Retina (tissue), 1 donor: ENCODE results near the gene CHL1.

ENCODE experiments used
- DNase-seq: peaks from one replicate; pipeline ENCODE4 v3.0.0-alpha.2; 2016

Gene CHL1

GRCh38 chr3:228442-229182 lies 32.0 kb downstream of the CHL1 start:
- DNase-seq, result peak; percentile 60

- DNase-seq, result peak; percentile 67
Observed at GRCh38 chr3:229183-229661, 32.7 kb downstream of the CHL1 start.

DNA sequence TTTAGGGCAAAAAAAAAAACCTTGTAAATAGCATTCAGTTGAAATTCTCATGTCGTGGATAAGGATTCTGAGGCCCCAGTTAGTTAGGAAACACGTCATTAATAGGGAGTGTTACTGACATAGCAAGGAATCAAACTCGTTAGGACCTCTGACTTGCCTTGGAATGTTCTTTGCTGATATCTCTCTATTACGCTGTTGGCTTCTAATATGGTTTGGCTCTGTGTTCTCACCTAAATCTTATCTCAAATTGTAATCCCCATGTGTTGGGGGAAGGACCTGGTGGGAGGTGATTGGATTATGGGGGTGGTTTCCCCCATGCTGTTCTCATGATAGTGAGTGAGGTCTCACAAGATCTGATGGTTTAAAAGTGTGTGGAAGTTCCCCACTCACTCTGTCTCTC lies 40.3 kb downstream of the CHL1 start:
- no peak for DNase-seq

GRCh38 chr3:242602-243355 lies 46.2 kb downstream of the CHL1 start:
- no peak for DNase-seq

DNA sequence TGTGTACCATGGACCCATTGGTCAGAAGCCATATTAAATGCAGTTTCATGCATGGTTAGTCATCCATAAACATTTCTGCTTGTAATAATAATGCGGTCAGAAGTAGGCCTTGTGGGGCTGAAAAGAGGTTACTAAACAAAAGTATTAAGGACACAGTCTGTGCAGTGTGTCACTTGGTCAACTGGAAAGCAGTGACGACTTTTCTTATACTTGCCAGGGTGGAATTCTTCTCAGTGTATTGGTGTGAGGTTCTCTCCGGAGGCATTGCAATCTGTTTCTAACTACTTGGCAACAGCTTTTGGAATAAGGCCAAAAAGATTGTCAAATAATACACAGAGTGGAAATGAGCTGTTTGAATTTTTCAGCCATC lies 46.8 kb downstream of the CHL1 start:
- DNase-seq, result peak; percentile 15

DNA sequence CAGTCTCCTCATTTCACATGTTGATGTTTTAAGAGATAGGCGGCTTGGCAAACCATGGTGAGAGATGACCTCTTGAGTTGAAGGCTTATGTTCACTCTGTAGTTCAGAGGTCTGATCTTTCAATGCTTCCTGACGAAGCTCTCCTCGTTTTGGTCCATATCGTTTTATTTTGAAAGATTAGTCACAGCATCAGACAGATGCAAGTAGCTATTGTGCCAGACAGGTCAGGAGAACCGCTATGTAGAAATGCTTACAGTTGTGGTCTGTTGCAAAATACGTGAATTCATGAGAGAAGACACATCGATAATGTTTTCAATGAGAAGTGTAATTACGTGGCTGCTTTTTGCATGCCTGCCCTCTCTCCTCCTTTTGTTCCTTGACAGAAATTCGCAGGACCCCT lies 47.5 kb downstream of the CHL1 start:
- DNase-seq, result no peak

- DNase-seq, result no peak
Observed at GRCh38 chr3:247916-248315, 51.4 kb downstream of the CHL1 start.

DNA sequence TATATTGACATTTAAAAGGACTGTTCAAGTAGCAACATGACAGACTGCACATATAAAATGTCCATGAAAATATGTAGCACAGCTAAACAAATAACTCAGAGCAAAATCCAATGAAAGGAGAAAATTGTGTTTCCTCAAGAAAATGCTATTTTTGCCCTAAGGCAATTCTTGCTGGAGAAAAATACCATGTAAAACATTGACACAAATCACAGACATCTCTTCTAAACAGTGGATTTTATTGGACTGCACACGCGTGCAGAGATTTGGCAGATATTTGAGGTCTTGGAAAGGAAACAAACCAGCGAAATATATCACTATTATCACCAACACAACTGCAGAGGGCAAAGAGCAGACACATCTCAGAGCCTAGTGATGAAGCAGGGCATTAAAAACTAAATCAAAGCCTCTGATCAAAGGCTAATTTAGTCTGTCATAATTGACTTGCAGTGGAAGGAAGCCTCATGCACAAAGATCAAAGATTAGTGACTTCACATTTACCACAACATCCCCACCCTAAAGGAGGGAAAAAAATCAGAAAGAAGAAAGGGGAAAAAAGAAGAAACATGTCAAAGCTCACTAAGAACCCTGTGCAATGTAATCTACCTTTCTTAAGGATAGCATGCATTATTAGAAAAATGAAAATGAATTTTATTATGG lies 52.4 kb downstream of the CHL1 start:
- DNase-seq, result no peak

GRCh38 chr3:249587-250262 lies 53.2 kb downstream of the CHL1 start:
- DNase-seq, result no peak

DNA sequence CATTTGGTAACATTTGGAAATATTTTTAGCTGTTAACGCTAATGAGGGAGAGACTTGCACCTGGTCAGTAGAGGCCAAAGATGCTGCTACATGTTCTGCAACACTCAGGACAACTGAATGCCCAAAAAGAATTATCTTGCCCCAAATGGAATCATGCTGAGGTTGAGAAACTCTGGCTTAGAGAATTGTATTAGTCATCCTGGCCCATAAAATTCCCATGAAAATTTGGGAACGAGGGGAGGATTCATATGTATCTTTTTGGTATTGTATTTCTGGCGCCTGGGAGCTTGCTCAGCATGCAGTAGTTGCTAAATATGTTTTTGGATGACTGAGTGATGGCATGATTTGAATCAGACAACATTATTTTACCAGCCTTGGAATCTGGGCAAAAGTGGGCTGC lies 59.9 kb downstream of the CHL1 start:
- no peak for DNase-seq

GRCh38 chr3:257826-258225 lies 61.3 kb downstream of the CHL1 start:
- DNase-seq, result no peak

DNA sequence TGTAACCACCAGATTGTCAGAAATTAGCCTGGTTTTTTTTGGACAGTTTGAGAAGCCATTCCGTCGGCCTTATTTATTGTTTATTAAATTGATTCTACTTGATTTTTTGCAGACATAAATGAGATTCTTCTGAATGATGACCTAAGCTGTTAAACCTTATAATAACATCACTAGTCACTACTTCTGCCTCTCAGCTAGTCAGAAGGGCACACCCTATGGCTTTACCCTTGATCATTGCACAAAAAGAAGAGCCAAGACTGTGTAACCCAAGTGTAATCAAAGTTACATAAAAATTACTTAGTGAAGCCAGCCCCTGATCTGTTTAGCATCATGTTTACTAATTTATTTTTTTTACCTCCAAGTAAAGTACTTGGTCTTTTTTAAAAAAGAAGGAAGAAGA lies 64.3 kb downstream of the CHL1 start:
- no peak for DNase-seq

DNA sequence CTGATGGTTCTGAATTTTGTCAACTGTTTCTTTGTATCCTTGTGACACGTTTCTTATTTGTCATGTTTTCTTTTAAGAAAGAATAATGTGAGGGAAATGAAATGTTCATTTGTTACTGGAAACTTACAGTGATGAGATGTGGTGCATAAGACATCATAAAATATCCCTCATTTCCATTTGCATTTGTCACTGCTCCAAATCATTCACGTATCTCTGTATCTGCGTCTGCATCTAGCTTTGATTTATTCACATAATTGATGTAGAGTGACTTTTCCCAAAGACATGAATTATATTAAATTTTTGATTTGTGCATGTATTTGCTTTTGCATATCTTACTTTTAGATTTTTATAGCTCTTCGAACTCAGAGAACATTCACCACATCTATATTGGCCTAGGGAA lies 66.8 kb downstream of the CHL1 start:
- no peak for DNase-seq

GRCh38 chr3:264394-265156 lies 68.0 kb downstream of the CHL1 start:
- DNase-seq, result no peak

DNA sequence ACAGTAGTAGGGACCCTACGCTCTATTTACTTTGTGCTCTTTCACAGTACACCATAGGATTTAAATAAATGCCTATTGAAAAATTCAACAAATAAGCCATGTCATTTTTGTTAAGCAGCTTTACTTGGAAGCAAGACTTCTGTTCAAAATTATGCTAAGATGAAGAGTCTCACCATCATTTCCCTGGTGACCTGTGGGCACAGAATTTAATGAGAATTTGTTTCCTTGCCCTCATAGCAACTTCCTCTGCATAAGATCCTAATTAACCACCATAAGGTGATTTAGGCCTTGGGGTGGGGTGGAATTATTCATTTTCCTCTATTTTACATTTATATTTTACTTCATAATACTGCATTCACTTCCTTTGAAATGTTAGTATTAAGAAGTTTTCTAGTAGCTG lies 70.5 kb downstream of the CHL1 start:
- no peak for DNase-seq

- DNase-seq, result no peak
Observed at GRCh38 chr3:270688-271087, 74.1 kb downstream of the CHL1 start.

DNA sequence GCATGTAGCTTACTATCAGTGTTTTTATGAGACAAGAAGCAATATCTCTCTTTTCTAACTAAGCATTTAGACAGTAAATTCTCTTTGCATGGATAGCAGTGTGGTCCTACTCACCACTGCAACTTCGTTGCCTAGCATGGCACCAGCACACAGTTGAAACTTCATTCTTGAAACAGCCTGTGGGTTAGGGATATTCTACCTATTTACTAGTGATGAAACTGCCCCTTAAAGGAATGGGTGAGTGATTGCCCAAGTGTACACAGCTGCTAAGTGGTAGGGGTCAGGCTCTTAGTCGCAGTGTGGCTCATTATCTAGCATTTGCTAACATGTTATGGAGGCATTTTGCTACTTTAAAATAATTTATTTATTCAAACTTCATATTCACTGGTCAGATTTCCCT lies 78.4 kb downstream of the CHL1 start:
- no peak for DNase-seq

- DNase-seq, result no peak
Observed at GRCh38 chr3:277873-278272, 81.3 kb downstream of the CHL1 start.

DNA sequence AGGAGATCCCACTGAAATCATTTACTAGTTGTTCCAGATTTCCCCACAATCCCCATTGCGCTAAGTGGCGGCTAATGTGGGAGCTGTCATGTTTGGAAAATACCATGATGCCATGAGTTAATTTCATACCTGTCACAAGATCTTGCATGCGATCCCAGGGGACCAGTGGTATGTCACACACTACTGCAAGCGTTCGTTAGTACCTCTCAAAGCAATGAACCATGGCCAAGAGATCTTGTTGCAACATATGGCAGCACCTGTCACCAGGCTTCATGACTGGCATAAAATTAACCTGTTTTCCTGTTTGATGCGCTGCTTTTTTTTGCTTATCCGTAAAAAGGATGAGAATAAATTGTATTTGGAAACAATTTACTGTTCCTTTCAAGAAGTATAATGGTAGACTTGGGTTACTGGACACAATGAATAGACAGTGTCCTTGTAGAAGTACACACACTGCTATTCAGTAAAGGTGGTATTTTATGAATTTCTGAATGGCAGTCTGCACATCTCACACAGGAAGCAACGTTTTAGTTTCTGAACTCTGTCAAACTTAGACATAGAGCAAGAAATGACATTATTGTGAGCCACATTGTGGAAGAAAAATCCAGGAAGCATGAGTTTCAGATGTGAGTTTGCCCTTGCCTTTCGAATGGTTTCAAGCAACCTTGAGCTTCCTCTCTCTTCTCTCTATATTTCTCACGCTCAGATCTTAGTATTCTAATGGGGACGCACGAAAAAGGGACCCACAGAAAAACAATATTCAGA lies 81.9 kb downstream of the CHL1 start:
- DNase-seq, result no peak

- no peak for DNase-seq
Observed at GRCh38 chr3:279325-279724, 82.8 kb downstream of the CHL1 start.

- no peak for DNase-seq
Observed at GRCh38 chr3:280681-281080, 84.1 kb downstream of the CHL1 start.

- DNase-seq, result no peak
Observed at GRCh38 chr3:284322-284721, 87.8 kb downstream of the CHL1 start.
